ENCODE data around the gene STK17A.

- no peak for TF ChIP-seq CEBPB (IDR thresholded peaks at IDR 0.05)
- no peak for TF ChIP-seq RAD21 (IDR thresholded peaks at IDR 0.05; ENCODE audit: low read depth)
- no peak for TF ChIP-seq TEAD4 (IDR thresholded peaks at IDR 0.05)
- no peak for TF ChIP-seq ZBTB7A (IDR thresholded peaks at IDR 0.05; ENCODE audit: low read depth)
- TF ChIP-seq, protein P1, sequence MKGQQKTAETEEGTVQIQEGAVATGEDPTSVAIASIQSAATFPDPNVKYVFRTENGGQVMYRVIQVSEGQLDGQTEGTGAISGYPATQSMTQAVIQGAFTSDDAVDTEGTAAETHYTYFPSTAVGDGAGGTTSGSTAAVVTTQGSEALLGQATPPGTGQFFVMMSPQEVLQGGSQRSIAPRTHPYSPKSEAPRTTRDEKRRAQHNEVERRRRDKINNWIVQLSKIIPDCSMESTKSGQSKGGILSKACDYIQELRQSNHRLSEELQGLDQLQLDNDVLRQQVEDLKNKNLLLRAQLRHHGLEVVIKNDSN (IDR thresholded peaks at IDR 0.05), result no peak
These were observed 36.5 kb downstream of the STK17A start for GRCh38 chr7:43619213-43620012.

Data from Ishikawa (cell line).